A673 (cell line): Measurements from ENCODE around the gene PROX1.

Source experiments
- EZH2 ChIP-seq: fragments of 200-600 bp; sonication (generic); IDR thresholded peaks from 2 replicates; pipeline ENCODE4 v1.6.1; 2017; ENCODE audit warnings: borderline replicate concordance, low read depth, mild to moderate bottlenecking, mixed read lengths, antibody characterized with exemption, low read length; ENCODE audit not compliant: poor library complexity, severe bottlenecking
- TF ChIP-seq, protein P1 (sequence below): fragments of 300-800, 200-600 bp; sonication (generic); conservative IDR thresholded peaks from 2 replicates; pipeline ENCODE4 v1.5.1; 2017; ENCODE audit warnings: low read depth, mild to moderate bottlenecking, antibody characterized with exemption, low read length, moderate library complexity, mixed read lengths

DNA sequence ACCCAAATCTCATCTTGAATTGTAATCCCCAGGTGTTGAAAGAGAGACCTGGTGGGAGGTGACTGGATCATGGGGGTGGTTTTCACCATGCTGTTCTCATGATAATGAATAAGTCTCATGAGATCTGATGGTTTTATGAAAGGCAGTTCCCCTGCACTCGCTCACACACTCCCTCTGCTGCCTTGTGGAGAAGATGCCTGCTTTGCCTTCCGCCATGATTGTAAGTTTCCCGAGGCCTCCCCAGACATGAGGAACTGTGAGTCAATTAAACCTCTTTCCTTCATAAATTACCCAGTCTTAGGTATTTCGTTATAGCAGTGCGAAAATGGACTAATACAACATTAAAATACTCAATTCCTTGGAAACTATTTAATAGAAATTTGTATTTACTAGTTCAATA, 99.2 kb downstream of the PROX1 start:
- TF ChIP-seq, protein P1, sequence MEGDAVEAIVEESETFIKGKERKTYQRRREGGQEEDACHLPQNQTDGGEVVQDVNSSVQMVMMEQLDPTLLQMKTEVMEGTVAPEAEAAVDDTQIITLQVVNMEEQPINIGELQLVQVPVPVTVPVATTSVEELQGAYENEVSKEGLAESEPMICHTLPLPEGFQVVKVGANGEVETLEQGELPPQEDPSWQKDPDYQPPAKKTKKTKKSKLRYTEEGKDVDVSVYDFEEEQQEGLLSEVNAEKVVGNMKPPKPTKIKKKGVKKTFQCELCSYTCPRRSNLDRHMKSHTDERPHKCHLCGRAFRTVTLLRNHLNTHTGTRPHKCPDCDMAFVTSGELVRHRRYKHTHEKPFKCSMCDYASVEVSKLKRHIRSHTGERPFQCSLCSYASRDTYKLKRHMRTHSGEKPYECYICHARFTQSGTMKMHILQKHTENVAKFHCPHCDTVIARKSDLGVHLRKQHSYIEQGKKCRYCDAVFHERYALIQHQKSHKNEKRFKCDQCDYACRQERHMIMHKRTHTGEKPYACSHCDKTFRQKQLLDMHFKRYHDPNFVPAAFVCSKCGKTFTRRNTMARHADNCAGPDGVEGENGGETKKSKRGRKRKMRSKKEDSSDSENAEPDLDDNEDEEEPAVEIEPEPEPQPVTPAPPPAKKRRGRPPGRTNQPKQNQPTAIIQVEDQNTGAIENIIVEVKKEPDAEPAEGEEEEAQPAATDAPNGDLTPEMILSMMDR: 0 out of 2 replicates have a peak, but pooled peaks have one; percentile 9
- TF ChIP-seq EZH2: no peak
